Type B pancreatic cell (in vitro differentiated cells): ENCODE measurements around the gene SLC36A1. TPM values are rescaled to one million over a fixed set of nuclear protein-coding genes. Genes with fewer than 3 reads are reported as not detected.

Source experiments
- DNase-seq: peaks from one replicate; pipeline ENCODE4 v3.0.0; 2021; ENCODE audit warnings: mixed read lengths; ENCODE audit not compliant: unreplicated experiment; ENCODE audit errors: extremely low spot score
- H3K27ac Mint-ChIP-seq: 2 replicates; pipeline ENCODE4 v1.8.0; 2021; ENCODE audit warnings: mild to moderate bottlenecking, mixed read lengths
- H3K27me3 Mint-ChIP-seq: 2 replicates; pipeline ENCODE4 v1.8.0; 2021; ENCODE audit warnings: mixed read lengths
- H3K36me3 Mint-ChIP-seq: 2 replicates; pipeline ENCODE4 v1.8.0; 2021; ENCODE audit warnings: mixed read lengths
- H3K4me1 Mint-ChIP-seq: one replicate; pipeline ENCODE4 v1.8.0; 2021; ENCODE audit warnings: mixed read lengths; ENCODE audit not compliant: unreplicated experiment
- H3K4me3 Mint-ChIP-seq: 2 replicates; pipeline ENCODE4 v1.8.0; 2021; ENCODE audit warnings: mild to moderate bottlenecking, mixed read lengths
- H3K9me3 Mint-ChIP-seq: 2 replicates; pipeline ENCODE4 v1.8.0; 2021; ENCODE audit warnings: mixed read lengths
- total RNA-seq: library from RNA; stranded (reverse); gene quantifications from 2 replicates; pipeline ENCODE4 v1.2.1, GENCODE V29; 2021; ENCODE audit warnings: low replicate concordance
- TF ChIP-seq, protein P1 (sequence below): fragments of 200-600 bp; sonication (generic); conservative IDR thresholded peaks from 2 replicates; pipeline ENCODE4 v1.5.0; 2021; ENCODE audit warnings: antibody characterized with exemption, mild to moderate bottlenecking

SLC36A1 gene
- total RNA-seq, 1 donor from 2014 or later = 15.5 TPM

DNA sequence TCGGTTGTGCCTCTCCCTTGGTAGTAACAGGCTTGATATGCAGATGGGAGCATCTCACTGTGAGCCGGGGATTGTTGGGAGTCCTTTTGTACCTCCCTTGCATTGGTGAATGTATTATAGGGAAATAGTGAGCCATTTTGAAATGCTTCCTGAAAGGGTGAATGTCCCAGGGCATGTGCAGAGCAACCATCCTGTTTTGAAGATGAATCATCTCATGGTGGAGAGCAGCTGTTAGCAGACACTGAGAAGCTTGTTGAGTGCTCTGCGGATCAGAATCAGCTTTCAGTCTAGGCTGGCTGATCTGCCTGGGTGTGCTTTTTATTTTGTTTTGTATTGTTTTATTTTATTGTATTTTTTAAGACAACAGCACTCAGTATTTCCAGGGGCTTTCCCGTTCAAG, 29.7 kb downstream of the SLC36A1 start:
- H3K36me3 Mint-ChIP-seq = no peaks in the 10 kb centered on the region
- TF ChIP-seq, protein P1, sequence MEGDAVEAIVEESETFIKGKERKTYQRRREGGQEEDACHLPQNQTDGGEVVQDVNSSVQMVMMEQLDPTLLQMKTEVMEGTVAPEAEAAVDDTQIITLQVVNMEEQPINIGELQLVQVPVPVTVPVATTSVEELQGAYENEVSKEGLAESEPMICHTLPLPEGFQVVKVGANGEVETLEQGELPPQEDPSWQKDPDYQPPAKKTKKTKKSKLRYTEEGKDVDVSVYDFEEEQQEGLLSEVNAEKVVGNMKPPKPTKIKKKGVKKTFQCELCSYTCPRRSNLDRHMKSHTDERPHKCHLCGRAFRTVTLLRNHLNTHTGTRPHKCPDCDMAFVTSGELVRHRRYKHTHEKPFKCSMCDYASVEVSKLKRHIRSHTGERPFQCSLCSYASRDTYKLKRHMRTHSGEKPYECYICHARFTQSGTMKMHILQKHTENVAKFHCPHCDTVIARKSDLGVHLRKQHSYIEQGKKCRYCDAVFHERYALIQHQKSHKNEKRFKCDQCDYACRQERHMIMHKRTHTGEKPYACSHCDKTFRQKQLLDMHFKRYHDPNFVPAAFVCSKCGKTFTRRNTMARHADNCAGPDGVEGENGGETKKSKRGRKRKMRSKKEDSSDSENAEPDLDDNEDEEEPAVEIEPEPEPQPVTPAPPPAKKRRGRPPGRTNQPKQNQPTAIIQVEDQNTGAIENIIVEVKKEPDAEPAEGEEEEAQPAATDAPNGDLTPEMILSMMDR = no peak
- no peak for DNase-seq

DNA sequence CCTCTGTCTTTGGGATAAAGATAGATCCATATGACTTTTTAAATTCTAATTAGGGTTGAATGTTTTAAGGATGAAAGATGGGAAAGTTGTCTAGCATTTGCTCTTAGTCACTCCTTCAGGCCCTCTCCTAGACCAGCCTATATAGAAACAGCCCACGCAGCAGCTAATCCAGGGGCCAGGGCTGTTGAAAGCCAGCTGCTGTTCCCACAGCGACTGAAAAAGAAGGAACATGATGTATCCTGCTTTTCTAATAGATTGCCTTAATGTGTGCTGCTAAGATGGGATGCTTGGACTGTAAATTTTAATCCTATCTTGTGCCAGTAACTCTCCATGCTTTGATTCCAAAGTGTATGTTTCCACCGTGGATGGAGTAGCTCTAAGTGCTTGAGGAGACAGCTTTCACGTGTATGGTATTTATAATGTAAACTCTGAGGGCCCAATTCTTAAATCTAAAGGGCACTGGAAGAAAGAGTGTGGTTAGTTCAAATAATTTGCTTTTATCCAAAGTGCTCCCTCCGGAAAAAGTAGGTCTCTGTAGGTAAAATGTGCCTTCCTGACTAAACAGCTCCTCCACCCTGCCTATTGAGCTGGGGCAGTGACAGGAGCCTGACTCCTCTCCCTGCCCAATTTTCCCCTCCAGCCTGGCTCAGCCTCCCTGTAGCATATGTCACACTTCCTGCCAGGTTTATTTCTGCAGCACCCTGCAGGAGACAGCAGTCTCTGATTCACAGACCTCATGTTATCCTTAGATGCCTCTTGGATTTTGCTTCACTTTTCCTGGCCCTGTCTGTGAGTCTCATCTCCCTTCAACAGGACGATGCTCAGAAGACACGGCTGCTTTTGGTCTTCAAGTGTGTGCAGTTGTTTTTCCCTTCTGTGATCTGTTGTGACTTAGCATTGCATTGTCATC, 33.2 kb downstream of the SLC36A1 start:
- H3K9me3 Mint-ChIP-seq = no peaks in the 10 kb centered on the region
- no peak overlapping the region for H3K27ac Mint-ChIP-seq
- no peaks in the 10 kb centered on the region for H3K4me1 Mint-ChIP-seq
- no peak for DNase-seq
- H3K36me3 Mint-ChIP-seq = peaks cover 4% of the 10 kb centered on the region
- no peak overlapping the region for H3K4me3 Mint-ChIP-seq
- no peaks in the 10 kb centered on the region for H3K27me3 Mint-ChIP-seq
- TF ChIP-seq, protein P1 = no peak

More for the DNA sequence above, 29.7 kb downstream of the SLC36A1 start:
- Mint-ChIP-seq H3K4me1 (no peaks in the 10 kb centered on the region), H3K27me3 (no peaks in the 10 kb centered on the region), H3K27ac (no peak overlapping the region), H3K4me3 (no peak overlapping the region), H3K9me3 (no peaks in the 10 kb centered on the region)

- TF ChIP-seq, protein P1 = no peak
- no peaks in the 10 kb centered on the region for H3K27me3 Mint-ChIP-seq
- no peak overlapping the region for H3K4me3 Mint-ChIP-seq
- H3K36me3 Mint-ChIP-seq = peaks cover 16% of the 10 kb centered on the region
- no peaks in the 10 kb centered on the region for H3K9me3 Mint-ChIP-seq
- H3K27ac Mint-ChIP-seq = no peak overlapping the region
- DNase-seq = no peak
- peaks cover 6% of the 10 kb centered on the region for H3K4me1 Mint-ChIP-seq
These were observed 35.8 kb downstream of the SLC36A1 start for GRCh38 chr5:151483176-151483575.

DNA sequence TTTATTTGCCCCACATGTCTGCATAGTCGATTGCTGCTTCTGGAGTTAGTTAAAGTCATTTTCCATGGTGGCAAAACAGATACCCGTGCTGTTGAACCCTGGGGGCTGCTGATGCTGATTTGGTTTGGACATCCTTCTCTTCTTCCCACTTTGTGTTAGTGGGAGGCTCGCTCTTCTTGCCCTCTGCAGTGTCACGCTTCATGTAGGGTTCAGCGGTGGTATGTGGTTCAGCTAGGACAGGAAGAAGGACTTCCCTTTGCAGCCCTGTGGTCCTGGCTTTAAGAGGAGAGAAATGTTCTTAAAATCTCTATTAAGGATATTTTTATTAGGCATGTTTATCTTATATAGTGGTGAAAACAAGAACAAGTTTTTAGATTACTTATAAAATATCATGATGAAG, 36.2 kb downstream of the SLC36A1 start:
- H3K27me3 Mint-ChIP-seq = no peaks in the 10 kb centered on the region
- no peak for DNase-seq
- peaks cover 6% of the 10 kb centered on the region for H3K4me1 Mint-ChIP-seq
- no peaks in the 10 kb centered on the region for H3K9me3 Mint-ChIP-seq
- no peak overlapping the region for H3K27ac Mint-ChIP-seq
- TF ChIP-seq, protein P1 = no peak
- H3K36me3 Mint-ChIP-seq = peaks cover 16% of the 10 kb centered on the region
- no peak overlapping the region for H3K4me3 Mint-ChIP-seq

DNA sequence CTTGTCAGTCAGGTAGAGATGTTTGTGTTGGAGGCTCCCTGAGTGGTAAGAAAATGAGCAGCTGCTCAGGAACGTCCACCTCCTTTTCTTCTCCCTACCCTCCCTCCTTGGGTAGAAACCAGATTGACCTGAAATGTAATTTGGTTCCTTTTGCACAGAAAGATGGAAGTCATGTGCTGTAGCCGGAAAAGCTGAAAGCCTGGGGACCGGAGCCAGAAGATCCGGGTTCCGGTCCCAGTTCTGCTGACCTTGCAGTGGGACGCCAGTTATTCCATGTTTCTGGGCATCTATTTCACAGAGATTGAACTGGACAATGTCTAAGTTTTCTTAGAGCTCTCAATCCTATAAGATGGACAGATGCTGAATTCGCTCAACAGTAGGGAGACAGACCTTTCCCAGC, 40.1 kb downstream of the SLC36A1 start:
- H3K4me3 Mint-ChIP-seq = no peak overlapping the region
- peaks cover 6% of the 10 kb centered on the region for H3K4me1 Mint-ChIP-seq
- H3K36me3 Mint-ChIP-seq = peaks cover 19% of the 10 kb centered on the region
- H3K9me3 Mint-ChIP-seq = no peaks in the 10 kb centered on the region
- H3K27me3 Mint-ChIP-seq = no peaks in the 10 kb centered on the region
- TF ChIP-seq, protein P1 = no peak
- DNase-seq = no peak
- H3K27ac Mint-ChIP-seq = no peak overlapping the region
